ENCODE results near the gene JARID2.

Gene JARID2

GRCh38 chr6:15538766-15539495 is 293.1 kb downstream of the JARID2 start:
- TF ChIP-seq GATA2 (IDR thresholded peaks at IDR 0.05; ENCODE audit: low read depth, low read length): no peak
- TF ChIP-seq GATA3 (IDR thresholded peaks at IDR 0.05; ENCODE audit: low read depth, low read length): no peak

GRCh38 chr6:15539722-15540270 is 293.9 kb downstream of the JARID2 start:
- no peak for TF ChIP-seq GATA2 (IDR thresholded peaks at IDR 0.05; ENCODE audit: low read depth, low read length)
- no peak for TF ChIP-seq GATA3 (IDR thresholded peaks at IDR 0.05; ENCODE audit: low read depth, low read length)

- TF ChIP-seq GATA3 (IDR thresholded peaks at IDR 0.05; ENCODE audit: low read depth, low read length) (no peak), GATA2 (IDR thresholded peaks at IDR 0.05; ENCODE audit: low read depth, low read length) (no peak)
Measured at GRCh38 chr6:15544321-15544900, 298.5 kb downstream of the JARID2 start.

GRCh38 chr6:15546591-15546990 is 300.7 kb downstream of the JARID2 start:
- TF ChIP-seq GATA2 (IDR thresholded peaks at IDR 0.05; ENCODE audit: low read depth, low read length) (no peak), GATA3 (IDR thresholded peaks at IDR 0.05; ENCODE audit: low read depth, low read length) (no peak)

GRCh38 chr6:15547400-15547799 is 301.5 kb downstream of the JARID2 start:
- no peak for TF ChIP-seq GATA3 (IDR thresholded peaks at IDR 0.05; ENCODE audit: low read depth, low read length)
- TF ChIP-seq GATA2 (IDR thresholded peaks at IDR 0.05; ENCODE audit: low read depth, low read length): no peak

GRCh38 chr6:15549371-15549770 is 303.5 kb downstream of the JARID2 start:
- no peak for TF ChIP-seq GATA2 (IDR thresholded peaks at IDR 0.05; ENCODE audit: low read depth, low read length)

GRCh38 chr6:15550546-15551123 is 304.8 kb downstream of the JARID2 start:
- no peak for TF ChIP-seq GATA3 (IDR thresholded peaks at IDR 0.05; ENCODE audit: low read depth, low read length)

- no peak for TF ChIP-seq GATA3 (IDR thresholded peaks at IDR 0.05; ENCODE audit: low read depth, low read length)
- no peak for TF ChIP-seq GATA2 (IDR thresholded peaks at IDR 0.05; ENCODE audit: low read depth, low read length)
Measured at GRCh38 chr6:15551262-15551661, 305.4 kb downstream of the JARID2 start.

- TF ChIP-seq GATA2 (IDR thresholded peaks at IDR 0.05; ENCODE audit: low read depth, low read length) (peak; percentile 91), GATA3 (IDR thresholded peaks at IDR 0.05; ENCODE audit: low read depth, low read length) (peak; percentile 48; the same call in 1 of the 2 replicates)
Measured at GRCh38 chr6:15551798-15552197, 305.9 kb downstream of the JARID2 start.

GRCh38 chr6:15553031-15553430 is 307.2 kb downstream of the JARID2 start:
- TF ChIP-seq GATA2 (IDR thresholded peaks at IDR 0.05; ENCODE audit: low read depth, low read length): no peak
- no peak for TF ChIP-seq GATA3 (IDR thresholded peaks at IDR 0.05; ENCODE audit: low read depth, low read length)

- no peak for TF ChIP-seq GATA3 (IDR thresholded peaks at IDR 0.05; ENCODE audit: low read depth, low read length)
- TF ChIP-seq GATA2 (IDR thresholded peaks at IDR 0.05; ENCODE audit: low read depth, low read length): no peak
Measured at GRCh38 chr6:15553736-15554294, 307.9 kb downstream of the JARID2 start.

DNA sequence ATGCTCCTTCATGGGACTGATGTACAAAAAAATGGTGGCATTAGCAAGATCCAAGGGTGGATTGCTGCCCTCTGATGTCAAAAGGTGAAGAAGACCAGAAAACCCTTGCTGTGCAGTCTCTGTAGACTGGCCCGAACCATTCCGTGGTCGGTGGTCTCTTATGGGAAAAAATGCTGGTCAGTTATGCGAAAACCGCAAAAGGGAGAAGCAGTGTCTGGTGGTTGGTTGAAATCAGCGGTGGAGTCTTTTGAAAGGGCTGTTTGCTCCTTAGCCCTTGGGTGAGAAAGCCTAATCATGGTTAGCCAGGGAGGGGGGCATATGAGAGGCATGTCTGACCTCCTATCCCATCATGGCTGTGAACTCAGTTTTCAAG is 308.8 kb downstream of the JARID2 start:
- TF ChIP-seq GATA2 (IDR thresholded peaks at IDR 0.05; ENCODE audit: low read depth, low read length): no peak
- TF ChIP-seq GATA3 (IDR thresholded peaks at IDR 0.05; ENCODE audit: low read depth, low read length): no peak

DNA sequence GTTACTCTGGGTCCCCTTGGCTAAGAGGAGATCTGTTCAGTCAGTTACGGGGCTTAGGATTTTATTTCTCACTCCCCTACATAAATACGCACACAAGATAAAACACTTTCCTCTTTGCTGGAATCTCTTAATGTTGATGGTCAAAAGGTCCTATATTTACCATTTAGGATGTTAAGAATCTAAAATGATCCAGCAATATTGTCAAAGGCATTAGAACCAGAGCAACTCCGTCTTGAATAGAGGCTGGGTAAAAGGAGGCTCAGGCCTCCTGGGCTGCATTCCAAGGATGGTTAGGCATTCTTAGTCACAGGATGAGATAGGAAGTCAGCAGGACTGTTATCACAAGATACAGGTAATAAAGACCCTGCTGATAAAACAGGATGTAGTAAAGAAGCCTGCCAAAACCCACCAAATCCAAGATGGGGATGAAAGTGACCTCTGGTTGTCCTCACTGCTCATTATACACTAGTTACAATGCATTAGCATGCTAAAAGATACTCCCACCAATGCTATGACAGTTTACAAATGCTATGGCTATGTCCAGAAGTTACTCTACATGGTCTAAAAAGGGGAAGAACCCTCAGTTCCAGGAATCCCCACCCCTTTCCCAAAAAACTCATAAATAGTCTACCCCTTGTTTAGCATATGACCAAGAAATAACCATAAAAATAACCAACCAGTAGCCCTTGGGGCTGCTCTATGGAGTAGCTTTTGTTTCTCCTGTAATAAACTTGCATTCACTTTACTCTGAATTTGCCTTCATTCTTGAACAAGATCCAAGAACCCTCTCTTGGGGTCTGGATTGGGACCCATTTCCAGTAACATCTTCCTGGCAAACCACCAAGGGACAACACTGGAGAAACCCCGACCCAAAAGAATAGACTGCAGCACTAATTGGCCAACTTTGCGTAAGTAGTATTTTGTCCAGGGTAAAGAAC is 309.5 kb downstream of the JARID2 start:
- TF ChIP-seq GATA3 (IDR thresholded peaks at IDR 0.05; ENCODE audit: low read depth, low read length) (no peak), GATA2 (IDR thresholded peaks at IDR 0.05; ENCODE audit: low read depth, low read length) (no peak)

DNA sequence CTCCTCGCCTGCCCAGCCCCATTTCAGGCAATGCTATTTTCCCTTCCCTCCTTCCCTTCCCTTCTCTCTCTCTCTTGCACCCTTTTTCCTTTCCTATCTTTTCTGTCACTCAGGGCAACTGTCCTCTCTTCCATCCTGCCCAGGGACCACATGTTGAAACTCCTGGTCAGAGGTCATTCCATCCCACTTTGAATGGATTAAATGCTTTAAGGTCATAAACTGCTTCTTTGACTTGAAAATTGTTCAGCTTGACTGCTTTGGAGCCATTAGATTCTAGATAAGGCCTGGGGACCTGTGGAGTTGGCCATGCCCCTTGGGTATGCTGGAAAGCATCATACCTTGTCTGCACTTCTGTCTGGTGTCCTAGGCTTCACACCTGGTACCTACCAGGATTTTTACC is 310.8 kb downstream of the JARID2 start:
- TF ChIP-seq GATA3 (IDR thresholded peaks at IDR 0.05; ENCODE audit: low read depth, low read length) (no peak), GATA2 (IDR thresholded peaks at IDR 0.05; ENCODE audit: low read depth, low read length) (peak; percentile 62)

Measured in SH-SY5Y (cell line).